GM04504 (cell line): ENCODE measurements around the gene CRTAC1.

Experiments
- DNase-seq: peaks from one replicate; pipeline ENCODE4 v3.0.0-alpha.2; 2012; ENCODE audit warnings: low read depth

Gene CRTAC1

GRCh38 chr10:97974526-97975525, 55.6 kb downstream of the CRTAC1 start:
- no peak for DNase-seq

- no peak for DNase-seq
Observed at GRCh38 chr10:97974100-97974499, 56.3 kb downstream of the CRTAC1 start.

DNA sequence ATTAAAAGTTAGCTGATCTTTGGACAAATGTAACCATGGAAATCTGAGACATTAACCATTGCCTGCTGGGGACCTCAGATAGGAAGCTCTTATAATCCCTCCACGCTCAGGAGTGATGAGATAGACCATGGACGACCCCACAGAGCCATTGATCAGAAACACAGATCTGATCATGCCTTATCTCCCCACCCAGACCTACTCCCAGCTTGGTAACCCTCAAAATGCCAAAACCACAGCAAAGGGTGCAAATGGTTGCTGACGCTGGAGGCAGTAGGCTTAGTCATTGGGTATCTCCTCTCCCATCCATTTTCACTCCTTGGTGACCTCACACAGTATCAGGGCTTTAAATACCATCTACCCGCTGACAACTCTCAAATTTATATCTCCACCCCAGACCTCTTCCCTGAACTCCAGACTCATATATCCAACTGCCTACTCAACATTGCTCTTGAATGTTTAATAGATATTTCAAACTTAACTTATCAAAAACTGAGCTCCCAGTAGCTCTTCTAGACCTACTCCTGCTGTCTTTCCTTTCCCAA, 60.8 kb downstream of the CRTAC1 start:
- no peak for DNase-seq

- no peak for DNase-seq
Observed at GRCh38 chr10:97964748-97965147, 65.7 kb downstream of the CRTAC1 start.

DNA sequence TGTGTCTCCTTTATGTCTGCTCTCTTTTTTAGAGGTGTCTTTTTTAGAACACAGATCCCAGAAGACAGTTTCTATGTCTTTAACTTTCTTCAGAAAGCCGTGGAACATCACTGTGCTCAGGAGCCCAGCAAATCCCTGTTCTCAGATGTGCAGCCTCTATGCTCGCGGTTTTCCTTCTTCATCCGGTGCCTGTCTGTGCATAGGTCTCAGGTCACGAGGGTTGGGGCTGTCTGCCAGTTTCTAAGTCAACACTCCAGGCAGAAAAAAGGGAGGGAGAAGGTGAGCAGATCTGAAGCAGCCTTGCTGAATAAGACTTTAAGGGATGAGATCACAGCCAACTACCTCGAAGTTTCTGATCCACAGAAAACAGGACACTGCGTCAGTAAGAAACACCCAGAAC, 68.5 kb downstream of the CRTAC1 start:
- DNase-seq = no peak

- DNase-seq = no peak
Observed at GRCh38 chr10:97960269-97961056, 70.0 kb downstream of the CRTAC1 start.

- DNase-seq = no peak
Observed at GRCh38 chr10:97949462-97949861, 81.0 kb downstream of the CRTAC1 start.

GRCh38 chr10:97948822-97949221, 81.6 kb downstream of the CRTAC1 start:
- no peak for DNase-seq

DNA sequence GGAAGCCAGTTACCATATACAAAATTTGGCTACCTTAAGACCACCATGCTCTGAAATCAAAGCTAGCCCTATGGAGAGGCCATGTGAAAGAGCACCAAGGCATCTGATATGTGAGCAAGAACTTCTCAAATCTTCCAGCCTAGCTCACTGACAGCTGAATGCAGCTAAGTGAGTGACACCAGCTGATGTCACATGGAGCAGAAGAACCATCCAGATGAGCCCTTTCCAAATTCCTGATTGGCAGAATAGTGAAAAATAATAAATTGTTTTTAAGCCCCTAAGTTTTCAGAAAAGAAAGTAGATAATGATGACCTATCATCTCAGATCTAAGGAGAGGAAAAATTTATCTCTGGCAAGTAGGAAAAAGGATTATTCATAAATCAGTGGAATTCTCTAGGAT, 85.6 kb downstream of the CRTAC1 start:
- no peak for DNase-seq

DNA sequence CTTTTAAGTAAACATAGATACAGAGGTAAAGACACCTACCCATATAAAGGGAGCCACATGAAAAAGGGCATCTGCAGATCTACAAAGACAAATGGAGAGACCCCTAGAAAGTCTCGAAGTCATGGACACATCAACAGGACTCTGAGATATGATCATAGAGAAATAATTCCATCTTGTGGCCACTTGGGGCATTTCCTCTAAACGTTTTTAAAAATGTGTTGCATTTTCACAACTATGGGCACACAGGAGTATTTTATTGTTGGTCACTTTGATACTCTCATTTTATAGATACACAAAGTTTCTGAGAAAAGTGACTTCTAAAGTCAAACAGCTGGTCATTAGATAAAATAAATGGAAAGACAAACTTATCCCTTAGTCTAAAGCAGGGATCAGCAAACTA, 87.1 kb downstream of the CRTAC1 start:
- no peak for DNase-seq

DNA sequence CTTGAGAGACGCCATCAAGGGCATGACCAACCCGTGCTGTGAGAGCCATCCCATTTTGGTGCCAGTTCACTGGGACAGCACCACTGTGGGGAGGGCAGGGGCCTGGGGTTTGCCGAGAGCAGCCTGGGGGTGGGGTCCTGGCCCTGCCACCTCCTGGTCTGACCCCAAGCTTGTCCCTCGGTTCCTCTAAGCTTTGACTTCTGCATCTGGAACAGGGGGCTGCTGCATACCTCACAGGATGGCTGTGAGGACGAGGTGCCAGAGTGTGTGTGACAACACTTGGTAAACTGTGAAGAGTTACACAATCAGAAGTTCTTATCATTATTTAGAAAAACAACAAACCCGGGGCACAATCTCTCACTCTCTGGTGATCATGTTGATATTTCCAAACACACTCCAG, 89.9 kb downstream of the CRTAC1 start:
- no peak for DNase-seq

DNA sequence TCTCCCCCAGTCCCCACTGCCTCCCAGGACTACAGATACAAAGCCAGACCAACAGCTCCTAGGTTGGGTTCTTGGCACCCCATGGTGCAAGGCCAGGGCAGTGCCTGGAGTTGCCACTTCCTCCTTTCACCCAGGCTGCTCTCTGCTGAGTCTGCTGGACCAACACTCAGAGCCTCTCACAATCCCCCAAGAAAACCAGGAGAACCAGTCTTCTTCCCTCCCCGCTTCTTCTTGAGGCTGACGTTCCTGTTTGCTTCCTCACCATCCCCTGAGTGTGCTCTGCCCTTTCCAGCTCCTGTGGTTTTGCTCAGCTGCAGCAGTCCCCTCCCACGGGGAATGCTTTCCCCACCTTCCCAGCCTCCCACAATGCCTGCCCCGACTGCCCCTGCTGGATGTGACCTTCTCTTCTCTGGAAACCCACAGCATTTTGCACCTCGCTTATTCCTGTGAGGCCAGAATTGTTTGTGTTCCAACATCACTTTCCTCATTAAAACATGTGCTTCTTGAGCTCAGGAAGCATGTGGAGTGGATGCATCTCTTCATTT, 90.9 kb downstream of the CRTAC1 start:
- DNase-seq = no peak

DNA sequence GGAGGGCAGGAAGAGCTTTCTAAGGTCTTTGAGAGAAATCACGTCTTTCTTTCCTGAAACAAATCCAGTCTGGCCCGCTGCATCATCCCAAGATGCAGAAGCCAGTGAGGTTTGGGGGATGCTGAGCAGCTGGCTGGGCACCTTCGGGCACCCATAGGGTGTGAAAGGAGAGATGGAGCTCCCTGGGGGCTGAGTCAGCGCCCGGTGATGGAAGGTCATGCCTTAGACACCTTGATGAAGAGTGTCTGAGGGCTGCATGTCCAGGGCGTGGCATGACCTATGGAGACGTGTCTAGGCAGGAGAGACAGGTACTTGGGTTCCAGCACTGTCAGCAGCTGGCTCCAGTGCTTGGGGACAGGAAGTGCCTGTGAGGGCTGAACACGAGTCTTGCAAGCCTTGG, 92.5 kb downstream of the CRTAC1 start:
- no peak for DNase-seq

GRCh38 chr10:97937054-97937453, 93.4 kb downstream of the CRTAC1 start:
- no peak for DNase-seq

DNA sequence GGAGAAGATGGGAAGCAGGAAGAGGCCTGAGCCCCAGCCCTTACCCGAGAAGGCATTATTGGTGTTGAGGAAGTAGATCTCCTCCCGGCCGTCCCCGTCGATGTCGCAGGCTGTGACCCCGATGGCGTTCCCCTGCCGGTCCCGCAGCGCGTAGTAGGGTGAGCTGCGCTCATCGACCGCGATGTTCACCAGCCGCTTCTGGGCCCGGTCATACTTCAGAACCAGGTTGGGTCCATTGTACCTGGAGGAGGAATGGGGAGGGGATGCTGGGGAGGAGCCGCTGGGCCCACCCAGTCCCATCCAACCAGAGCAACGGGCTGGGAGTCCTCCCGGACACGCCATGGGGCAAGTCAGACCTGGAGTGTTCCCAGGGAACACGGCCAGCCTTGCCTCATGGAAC, 94.3 kb downstream of the CRTAC1 start:
- DNase-seq = no peak

DNA sequence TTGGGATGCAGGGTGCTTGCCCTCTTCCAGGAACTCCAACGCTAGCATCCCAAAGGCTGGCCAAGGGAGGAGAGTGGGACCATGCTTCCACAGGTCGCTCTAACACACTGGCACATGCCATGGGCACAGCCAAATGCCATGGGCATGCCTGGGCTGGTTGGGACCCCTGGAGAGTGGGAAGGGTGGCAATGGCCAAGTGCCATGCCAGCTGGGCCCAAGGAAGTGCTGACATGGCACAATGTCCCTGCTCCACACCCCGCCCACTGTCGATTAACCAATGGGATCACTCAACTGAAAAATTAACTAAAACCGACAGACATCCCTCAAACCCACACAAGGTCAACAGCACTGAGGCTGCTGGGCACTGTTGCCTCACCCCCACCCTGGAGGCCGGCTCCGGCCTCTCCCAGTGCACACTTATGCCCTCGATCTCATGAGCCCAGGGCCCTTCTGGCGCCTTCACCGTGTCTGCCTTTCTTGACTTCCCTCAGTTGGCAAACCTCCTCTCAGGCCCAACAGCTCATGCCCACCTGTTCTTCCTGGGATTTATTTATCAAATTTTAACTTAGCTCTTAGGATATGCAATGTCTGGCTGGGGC, 97.4 kb downstream of the CRTAC1 start:
- no peak for DNase-seq

- no peak for DNase-seq
Observed at GRCh38 chr10:97931041-97931440, 99.4 kb downstream of the CRTAC1 start.

DNA sequence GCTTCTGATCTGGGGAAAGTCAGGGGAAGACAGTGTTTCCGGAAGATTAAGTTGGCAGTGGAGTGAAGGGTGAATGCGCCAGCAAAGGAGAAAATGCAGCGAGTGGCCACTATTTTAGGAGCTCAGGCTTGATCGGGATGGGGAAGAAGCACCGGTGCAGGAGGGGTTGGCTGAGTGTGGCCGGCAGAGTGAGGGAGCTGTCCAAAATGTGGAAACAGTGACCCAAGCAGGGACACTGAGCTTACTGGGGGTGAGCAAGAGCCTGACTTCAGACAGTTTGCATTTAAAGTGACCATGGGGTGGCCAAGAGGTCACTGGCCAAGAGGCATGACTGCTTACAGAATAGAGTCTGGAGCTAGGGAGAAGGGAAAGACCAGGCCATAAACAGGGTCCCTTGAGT, 101.5 kb downstream of the CRTAC1 start:
- DNase-seq = no peak

GRCh38 chr10:97927622-97928021, 102.8 kb downstream of the CRTAC1 start:
- no peak for DNase-seq

DNA sequence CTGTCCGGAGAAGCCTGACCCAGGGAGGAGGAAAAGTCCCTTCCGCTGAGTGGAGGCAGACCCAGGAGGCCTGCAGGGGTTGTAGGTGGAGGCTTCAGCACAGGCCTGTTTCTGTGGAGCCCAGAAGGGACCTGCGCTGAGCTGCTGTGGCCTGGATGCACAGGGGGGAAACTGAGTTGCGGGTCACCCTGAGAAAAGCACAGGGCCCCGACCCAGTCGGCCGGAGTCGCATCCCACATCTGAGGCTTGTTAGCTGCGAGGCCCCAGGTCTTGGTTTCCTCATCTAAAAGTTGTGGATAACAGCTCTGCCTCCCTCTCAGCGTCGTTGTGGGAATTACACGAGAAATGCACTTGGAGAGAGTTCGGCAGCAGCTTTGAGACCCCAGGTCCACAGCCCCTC, 104.4 kb downstream of the CRTAC1 start:
- DNase-seq = no peak

GRCh38 chr10:97925308-97925938, 105.0 kb downstream of the CRTAC1 start:
- no peak for DNase-seq

- no peak for DNase-seq
Observed at GRCh38 chr10:97924678-97925077, 105.7 kb downstream of the CRTAC1 start.
